Liver (tissue), 9 donors: ENCODE results near the gene SNX17. TPM values are rescaled to one million over a fixed set of nuclear protein-coding genes. Genes with fewer than 3 reads are reported as not detected.

ENCODE experiments used
- DNase-seq: peaks from one replicate; pipeline ENCODE4 v3.0.0-alpha.2; 2017; ENCODE audit warnings: low spot score
- H3K27ac ChIP-seq, 2 donors: one replicate each; pipeline ENCODE4 v1.7.0; 2013; ENCODE audit warnings: inconsistent platforms in 2 of 2, low read length in 2 of 2, control low read depth in 1 of 2, low read depth in 1 of 2, mild to moderate bottlenecking in 1 of 2
- H3K27me3 ChIP-seq, 4 donors: one replicate each; pipeline versions ENCODE4 v1.6.1 to v1.7.0; 2013; ENCODE audit warnings: low read length in 3 of 4, inconsistent platforms in 1 of 4, mild to moderate bottlenecking in 1 of 4, moderate library complexity in 1 of 4; ENCODE audit not compliant: control insufficient read depth in 4 of 4, insufficient read depth in 4 of 4
- H3K36me3 ChIP-seq, 4 donors: one replicate each; pipeline versions ENCODE4 v1.6.1 to v1.7.0; 2013; ENCODE audit warnings: low read length in 3 of 4, mild to moderate bottlenecking in 3 of 4, low read depth in 1 of 4, moderate library complexity in 1 of 4; ENCODE audit not compliant: control insufficient read depth in 4 of 4, insufficient read depth in 3 of 4
- H3K4me1 ChIP-seq, 4 donors: one replicate each; pipeline versions ENCODE4 v1.6.1 to v1.7.0; 2013; ENCODE audit warnings: low read length in 3 of 4, mild to moderate bottlenecking in 3 of 4, moderate library complexity in 1 of 4; ENCODE audit not compliant: control insufficient read depth in 4 of 4, insufficient read depth in 4 of 4
- H3K4me3 ChIP-seq, 3 donors: one replicate each; pipeline versions ENCODE4 v1.6.1 to v1.7.0; 2013; ENCODE audit warnings: low read length in 3 of 3, control low read depth in 1 of 3, low read depth in 1 of 3, mild to moderate bottlenecking in 1 of 3
- H3K9ac ChIP-seq, 2 donors: one replicate each; pipeline ENCODE4 v1.7.0; 2013; ENCODE audit warnings: low read length in 2 of 2, mild to moderate bottlenecking in 2 of 2, moderate library complexity in 2 of 2, control low read depth in 1 of 2, low read depth in 1 of 2
- H3K9me3 ChIP-seq, 4 donors: one replicate each; pipeline versions ENCODE4 v1.6.1 to v1.7.0; 2013; ENCODE audit warnings: low read length in 3 of 4; ENCODE audit not compliant: control insufficient read depth in 4 of 4
- ATF3 ChIP-seq: IDR thresholded peaks from 2 replicates; pipeline ENCODE4 v1.6.1; 2016; ENCODE audit warnings: antibody characterized with exemption
- CTCF ChIP-seq: fragments of 150-350 bp; IDR thresholded peaks from 2 replicates; pipeline ENCODE4 v1.5.1; 2017; ENCODE audit warnings: improper control_type of control experiment, low read depth, low read length; ENCODE audit not compliant: missing input control
- EGR1 ChIP-seq, 2 donors: IDR thresholded peaks; 2 replicates each; pipeline ENCODE4 v1.6.1; 2016 to 2018; ENCODE audit warnings: antibody characterized with exemption in 2 of 2, low read depth in 2 of 2
- FOXA1 ChIP-seq: IDR thresholded peaks from 2 replicates; pipeline ENCODE4 v1.6.1; 2016; ENCODE audit warnings: antibody characterized with exemption
- FOXA2 ChIP-seq: IDR thresholded peaks from 2 replicates; pipeline ENCODE4 v1.6.1; 2016; ENCODE audit warnings: antibody characterized with exemption
- GABPA ChIP-seq, 2 donors: IDR thresholded peaks in 1 of 2; conservative IDR thresholded peaks in 1 of 2; 2 replicates each; pipeline ENCODE4 v1.6.1; 2016; ENCODE audit warnings: antibody characterized with exemption in 2 of 2, mild to moderate bottlenecking in 1 of 2, moderate library complexity in 1 of 2
- HNF4A ChIP-seq, 2 donors: conservative IDR thresholded peaks; 2 replicates each; pipeline ENCODE4 v1.6.1; 2016; ENCODE audit warnings: antibody characterized with exemption in 2 of 2, mild to moderate bottlenecking in 2 of 2
- HNF4G ChIP-seq: IDR thresholded peaks from 2 replicates; pipeline ENCODE4 v1.6.1; 2016; ENCODE audit warnings: antibody characterized with exemption
- JUND ChIP-seq, 2 donors: IDR thresholded peaks; 2 replicates each; pipeline ENCODE4 v1.6.1; 2016; ENCODE audit warnings: antibody characterized with exemption in 2 of 2
- MAX ChIP-seq: IDR thresholded peaks from 2 replicates; pipeline ENCODE4 v1.6.1; 2016; ENCODE audit warnings: antibody characterized with exemption
- RAD21 ChIP-seq, 2 donors: IDR thresholded peaks; 2 replicates each; pipeline ENCODE4 v1.6.1; 2016; ENCODE audit warnings: antibody characterized with exemption in 2 of 2, mild to moderate bottlenecking in 2 of 2
- RXRA ChIP-seq, 2 donors: IDR thresholded peaks; 2 replicates each; pipeline ENCODE4 v1.6.1; 2017 to 2018; ENCODE audit warnings: antibody characterized with exemption in 2 of 2, mild to moderate bottlenecking in 1 of 2
- SP1 ChIP-seq: IDR thresholded peaks from 2 replicates; pipeline ENCODE4 v1.6.1; 2018; ENCODE audit warnings: antibody characterized with exemption, mild to moderate bottlenecking
- TAF1 ChIP-seq: conservative IDR thresholded peaks from 2 replicates; pipeline ENCODE4 v1.6.1; 2016; ENCODE audit warnings: antibody characterized with exemption, mild to moderate bottlenecking
- YY1 ChIP-seq: IDR thresholded peaks from 2 replicates; pipeline ENCODE4 v1.6.1; 2016; ENCODE audit warnings: antibody characterized with exemption, mild to moderate bottlenecking
- ZBTB33 ChIP-seq: IDR thresholded peaks from 2 replicates; pipeline ENCODE4 v1.6.1; 2016; ENCODE audit warnings: antibody characterized with exemption
- WGBS: extraction: QIAGEN DNeasy Blood & Tissue Kit; methylation state at CpG from one replicate; pipeline ENCODE4 v1.1.7; 2013; 5-methylcytosine and 5-hydroxymethylcytosine counted together
- polyA plus RNA-seq, 2 donors: library from polyadenylated mRNA; stranded (reverse) in 1 of 2; unstranded in 1 of 2; fragments of 200-250 nt in 1 of 2; fragments of >200 nt in 1 of 2; fragmentation: Nextera tagmentation in 1 of 2; extraction: Ambion mirVana in 1 of 2; gene quantifications; one replicate each; pipeline versions ENCODE4 v1.2.1 to v1.2.3, GENCODE V29; 2013 to 2015
- total RNA-seq, 2 donors: library from RNA; depleted of rRNA; stranded (reverse); fragments of >200 nt; gene quantifications; one replicate each; pipeline ENCODE4 v1.2.3, GENCODE V29; 2014
- donor health status: healthy.
- donor health status: healthy.
- donor health status: healthy.
- donor health status: healthy.
- donor health status: healthy.

The SNX17 gene
- total and polyA plus RNA-seq, 4 donors, result 53.7 to 65.3 (median 59.1) TPM

GRCh38 chr2:27381577-27382181, 11.3 kb downstream of the SNX17 start (continued):
- TF ChIP-seq ZBTB33, result no peak
- TF ChIP-seq YY1, result no peak

GRCh38 chr2:27390822-27391679, 20.6 kb downstream of the SNX17 start:
- no peak overlapping the region for H3K4me3 ChIP-seq
- no peaks in the 10 kb centered on the region for H3K27me3 ChIP-seq
- no peak for TF ChIP-seq TAF1
- TF ChIP-seq RAD21 (IDR thresholded peaks at IDR 0.05), result no peak
- no peak for TF ChIP-seq FOXA2
- no peak for TF ChIP-seq EGR1 (IDR thresholded peaks at IDR 0.05; ENCODE audit: low read depth in 2 of 2)
- TF ChIP-seq JUND (IDR thresholded peaks at IDR 0.05), result no peak
- TF ChIP-seq YY1, result no peak
- TF ChIP-seq SP1, result no peak
- no peak for TF ChIP-seq HNF4G
- no peak for TF ChIP-seq FOXA1
- no peak for TF ChIP-seq ZBTB33
- no peak for TF ChIP-seq MAX
- TF ChIP-seq HNF4A (conservative IDR thresholded peaks at IDR 0.05), result no peak
- no peak for TF ChIP-seq CTCF
- TF ChIP-seq GABPA (IDR thresholded peaks at IDR 0.05 in 1 of 2, conservative IDR thresholded peaks at IDR 0.05 in 1 of 2), result no peak
- no peak for TF ChIP-seq RXRA (IDR thresholded peaks at IDR 0.05)
- no peak for TF ChIP-seq ATF3
- 94% methylated on average over 9 of the region's 9 CpGs for WGBS
- H3K9me3 ChIP-seq, result no peaks in the 10 kb centered on the region
- no peaks in the 10 kb centered on the region for H3K4me1 ChIP-seq
- DNase-seq, result no peak
- no peak overlapping the region for H3K9ac ChIP-seq
- no peak overlapping the region for H3K27ac ChIP-seq
- peaks cover 0 to 7% (median 2%) of the 10 kb centered on the region in 4 donors for H3K36me3 ChIP-seq
